ENCODE results near the gene BCAN.

Gene BCAN

DNA sequence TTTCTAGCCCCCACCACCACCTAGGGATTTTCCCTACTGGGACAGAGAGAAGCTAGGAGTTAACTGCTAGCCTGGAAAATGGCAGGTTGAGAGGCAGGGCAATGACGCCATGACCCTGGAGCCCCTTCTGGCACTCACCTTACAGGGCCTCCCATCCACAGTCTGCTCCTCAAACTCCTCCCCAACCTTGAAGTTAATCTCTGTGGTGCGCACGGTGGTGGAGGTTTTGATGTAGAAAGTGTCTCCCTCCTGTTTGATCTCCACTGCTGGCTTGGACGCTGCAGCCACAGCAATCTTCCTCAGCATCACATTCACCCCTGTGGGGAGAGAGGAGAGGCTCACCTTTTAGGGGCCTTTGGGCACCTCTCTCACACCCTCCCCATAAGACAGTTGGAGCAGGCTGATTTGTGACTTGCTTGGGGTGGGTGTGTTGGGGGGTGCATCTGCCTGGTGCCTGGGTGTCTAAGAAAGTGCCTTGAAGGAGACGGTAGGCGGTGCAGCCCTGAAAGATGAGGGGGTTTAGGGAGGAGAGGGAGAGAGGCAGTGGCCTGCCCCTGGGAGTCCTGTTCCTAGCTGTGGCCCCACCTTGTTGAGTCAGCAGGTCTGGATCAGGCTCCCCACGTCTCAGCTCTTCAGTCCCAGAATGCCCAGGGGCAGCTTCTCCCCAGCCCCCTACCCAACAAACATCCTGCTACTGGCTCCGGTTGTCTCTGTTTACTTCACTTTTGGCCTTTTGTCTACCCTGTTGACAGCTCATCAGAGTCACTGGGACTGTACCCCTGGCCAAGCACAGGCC lies 59.0 kb downstream of the BCAN start:
- no peak for DNase-seq

DNA sequence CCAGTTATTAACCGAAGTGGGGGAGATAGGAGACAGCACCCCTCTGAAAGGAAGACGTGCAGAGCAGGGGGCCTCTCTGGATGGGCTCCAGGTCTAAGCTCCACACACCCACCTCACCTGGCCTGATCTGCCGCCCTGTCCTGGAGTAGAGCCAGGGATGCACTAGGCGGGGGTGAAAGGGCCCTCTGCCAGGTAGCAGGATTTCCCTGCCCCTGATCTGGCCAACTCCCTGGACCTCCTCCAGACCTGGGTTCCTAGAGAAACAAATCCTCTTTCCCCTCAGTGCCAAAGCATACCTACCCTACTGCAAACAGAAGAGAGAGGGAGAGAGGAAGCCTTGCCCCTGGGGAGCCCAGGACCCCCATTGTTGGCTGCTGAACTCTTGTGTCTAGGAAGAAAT lies 61.4 kb downstream of the BCAN start:
- no peak for DNase-seq

DNA sequence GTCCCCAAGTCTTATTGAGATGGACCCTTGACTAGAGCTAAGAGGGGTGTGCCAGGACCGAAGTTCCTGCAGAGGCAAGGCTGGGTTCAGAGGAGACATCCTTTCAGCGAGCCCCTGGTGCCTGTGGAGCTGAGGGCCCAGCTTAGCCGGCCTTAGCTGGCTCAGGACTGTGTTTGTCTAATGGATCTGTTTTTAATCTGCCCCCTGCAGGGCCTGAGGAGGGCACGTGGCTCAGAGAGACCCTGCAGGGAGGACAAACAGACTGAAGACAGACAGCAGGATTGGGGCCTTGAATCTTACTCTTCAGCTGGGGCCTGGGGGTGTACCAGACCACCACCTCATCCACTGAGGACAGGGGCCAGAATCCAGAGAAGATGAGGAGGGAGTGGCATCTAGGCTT lies 61.8 kb downstream of the BCAN start:
- no peak for DNase-seq

DNA sequence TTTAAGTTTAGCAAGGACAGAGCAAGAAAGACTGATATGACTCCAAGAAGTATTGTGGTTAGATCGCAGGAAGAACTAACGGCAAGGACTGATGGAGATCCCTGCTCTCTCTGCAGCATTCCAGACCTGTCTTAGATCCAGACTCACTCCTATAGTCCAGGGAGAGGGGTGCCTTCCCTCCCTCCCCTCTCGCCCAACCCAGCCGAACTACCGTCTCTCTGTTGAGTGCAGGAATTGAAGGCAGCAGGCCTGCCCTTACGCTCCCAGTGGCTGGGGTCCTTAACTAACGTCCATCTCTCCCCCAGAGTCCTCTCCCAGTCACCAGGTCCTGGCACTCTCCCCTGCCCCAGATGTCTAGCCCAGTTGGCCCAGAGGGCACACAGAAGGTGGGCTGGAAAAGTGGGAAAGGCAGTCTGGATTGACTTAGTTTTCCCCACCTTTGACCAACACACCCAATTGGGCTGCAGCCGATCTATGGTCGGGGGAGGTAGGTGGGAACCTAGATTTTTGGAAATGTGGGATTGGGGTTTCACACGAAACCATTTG lies 62.3 kb downstream of the BCAN start:
- no peak for DNase-seq

DNA sequence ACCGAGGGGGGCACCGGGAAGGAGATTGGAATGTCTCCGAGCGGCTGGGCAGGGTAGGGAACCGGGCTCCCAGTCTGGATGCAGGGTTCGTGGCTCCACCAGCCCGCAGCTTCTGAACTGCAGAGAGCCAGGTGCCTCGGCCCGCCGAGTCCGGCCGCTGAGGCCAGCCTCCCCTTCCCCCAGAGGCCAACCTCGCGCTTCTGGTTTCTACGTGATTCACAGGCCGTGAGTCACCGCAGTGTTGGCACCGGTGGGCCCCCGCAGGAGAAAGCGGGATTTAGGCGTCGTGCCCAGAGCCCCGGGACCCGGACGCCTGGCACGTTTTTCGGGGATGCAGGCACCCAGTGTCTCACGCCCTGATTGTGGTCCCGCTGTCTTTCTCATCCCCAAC lies 63.0 kb downstream of the BCAN start:
- DNase-seq = no peak

DNA sequence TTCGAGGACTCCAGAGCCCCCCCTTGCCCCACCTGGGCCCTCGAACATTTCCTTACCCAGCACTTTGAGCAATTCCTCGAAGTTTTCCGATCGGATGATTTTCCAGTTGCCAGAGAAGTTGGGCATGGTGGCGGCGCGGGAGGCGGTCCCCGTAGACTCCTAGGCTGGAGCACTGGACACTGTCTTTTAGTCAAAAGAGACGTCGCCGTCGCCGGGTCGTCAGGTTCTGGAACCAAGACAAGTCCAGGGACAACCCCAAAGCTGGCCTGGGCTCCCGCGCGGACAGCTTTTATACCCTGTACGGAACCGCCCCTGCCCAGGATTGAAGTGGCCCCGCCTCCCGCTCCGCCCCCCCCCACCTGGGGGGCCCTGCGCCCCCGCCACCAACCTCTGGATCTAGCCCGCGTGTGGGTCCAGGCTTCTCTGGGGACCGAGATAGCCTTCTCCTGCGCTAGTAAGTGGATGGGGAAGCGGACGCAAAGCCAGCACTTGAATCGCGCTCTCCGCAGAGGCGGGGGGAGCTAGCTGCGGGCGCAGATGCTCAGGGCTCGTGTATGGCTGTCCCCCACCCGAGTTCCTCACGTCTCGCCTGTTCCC lies 63.5 kb downstream of the BCAN start, which contains the start of gene CRABP2:
Gene CRABP2 (minus strand): TSS at position 263 of the 597 bp plus-strand sequence. CDS start 137 bp downstream, at position 126.
- peak; percentile 52 for DNase-seq

DNA sequence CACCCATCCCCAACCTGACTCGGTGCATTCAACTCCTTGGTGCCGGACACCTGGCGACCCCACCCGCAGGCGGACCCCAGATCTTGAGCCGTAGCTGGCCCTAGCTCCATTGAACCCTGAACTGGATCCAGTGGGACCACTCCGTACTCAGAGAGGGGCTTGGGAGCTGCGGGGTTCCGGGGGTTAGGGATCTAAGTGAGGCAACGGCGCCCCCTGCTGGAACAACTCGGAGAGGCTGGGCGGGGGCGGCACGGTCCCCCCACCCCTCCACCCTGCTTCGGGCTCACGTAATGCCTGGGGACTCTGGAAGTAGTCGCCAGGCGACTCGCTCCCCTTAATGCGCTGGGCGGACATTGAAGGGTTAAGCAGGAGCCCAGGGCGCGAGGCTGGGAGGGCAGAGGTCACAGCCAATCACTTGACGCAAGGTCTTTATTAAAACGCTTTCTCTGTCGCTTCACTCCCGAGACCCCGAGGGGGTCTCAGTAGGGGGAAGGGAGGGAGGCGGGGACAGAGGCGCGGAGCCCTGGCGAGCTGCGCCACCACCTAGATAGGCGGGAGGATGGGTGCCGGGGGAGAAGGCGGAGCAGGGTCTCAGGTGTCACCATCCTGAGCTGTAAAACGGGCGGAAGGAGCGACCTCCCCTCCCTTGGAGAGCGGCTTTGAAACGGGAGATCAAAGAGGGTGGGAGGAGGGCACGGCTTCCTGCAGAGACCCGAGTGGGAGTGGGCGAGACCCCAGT lies 64.2 kb downstream of the BCAN start:
- peak; percentile 71 for DNase-seq

DNA sequence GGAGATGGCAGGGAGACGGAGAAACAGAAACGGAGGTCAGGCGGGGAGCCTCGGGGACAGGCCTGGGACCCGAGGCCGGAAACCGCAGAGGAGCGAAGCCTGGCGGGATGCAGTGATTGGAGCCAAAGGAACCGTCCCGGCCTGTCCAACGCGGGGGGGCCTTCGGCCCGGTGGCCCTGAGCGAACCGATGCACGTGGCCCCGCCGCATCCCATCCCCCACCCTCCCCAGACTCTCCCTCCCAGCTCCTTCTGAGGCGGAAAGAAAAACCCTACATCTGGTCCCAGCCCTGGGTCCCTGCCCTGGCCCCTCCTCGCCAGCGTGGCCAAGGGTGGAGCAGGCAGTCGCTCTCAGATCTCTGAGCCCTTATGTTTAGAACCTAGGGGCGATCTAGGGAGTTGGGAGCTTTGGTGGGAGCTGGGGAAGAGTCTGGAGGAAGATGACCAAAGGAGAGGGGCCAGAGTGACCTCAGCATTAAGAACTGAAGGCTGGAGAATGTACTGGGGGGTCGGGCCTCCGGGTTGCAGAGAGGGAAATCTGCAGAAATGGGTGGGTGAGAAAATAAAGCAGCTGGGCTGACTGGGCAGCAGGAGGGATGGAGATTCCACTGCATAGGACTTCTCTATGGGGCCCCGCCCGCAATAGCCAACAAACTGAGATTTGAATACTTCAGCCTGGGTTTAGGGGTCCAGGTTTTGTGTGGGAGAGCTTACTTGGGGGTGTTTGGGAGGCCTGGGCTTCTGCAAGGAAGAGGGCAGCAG lies 64.9 kb downstream of the BCAN start:
- DNase-seq = peak; percentile 35

DNA sequence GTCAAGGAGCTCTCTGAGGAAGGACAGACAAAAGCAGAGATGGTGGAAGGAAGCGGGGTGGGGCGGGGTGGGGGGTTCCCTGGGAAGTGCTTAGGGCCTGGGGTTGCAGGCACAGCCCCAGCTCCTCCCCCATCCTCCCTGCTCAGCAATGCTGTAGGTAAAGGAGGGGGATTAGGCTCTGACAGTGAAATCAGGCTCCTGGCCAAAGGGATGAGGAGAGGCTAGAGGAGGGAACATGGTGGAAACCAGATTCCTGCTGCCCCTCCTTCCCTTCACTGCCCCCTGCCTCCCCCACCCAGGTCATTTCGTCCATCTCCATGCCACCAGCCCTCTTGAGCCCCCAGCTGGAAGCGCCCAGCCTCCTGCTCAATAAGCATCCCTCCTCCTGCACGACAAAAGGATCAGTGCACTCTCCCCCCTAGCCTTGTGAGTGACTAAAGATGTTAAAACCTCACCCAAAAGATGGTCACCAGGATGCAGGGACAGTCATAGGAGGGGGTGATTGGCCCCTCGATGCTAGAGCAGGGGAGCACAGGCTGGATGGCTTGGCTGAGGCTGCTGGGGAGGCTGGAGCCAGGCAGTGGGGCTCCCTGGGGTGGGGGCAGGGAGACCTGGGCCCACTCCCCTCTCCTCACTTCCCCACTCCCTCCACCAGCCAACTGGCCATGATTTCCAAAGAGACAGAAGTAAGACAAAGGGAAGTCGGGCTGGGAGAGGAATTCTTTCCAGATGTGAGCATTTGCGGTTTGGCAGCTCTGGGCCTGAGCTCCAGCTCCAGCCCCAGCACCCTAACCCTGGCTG lies 65.7 kb downstream of the BCAN start:
- no peak for DNase-seq

DNA sequence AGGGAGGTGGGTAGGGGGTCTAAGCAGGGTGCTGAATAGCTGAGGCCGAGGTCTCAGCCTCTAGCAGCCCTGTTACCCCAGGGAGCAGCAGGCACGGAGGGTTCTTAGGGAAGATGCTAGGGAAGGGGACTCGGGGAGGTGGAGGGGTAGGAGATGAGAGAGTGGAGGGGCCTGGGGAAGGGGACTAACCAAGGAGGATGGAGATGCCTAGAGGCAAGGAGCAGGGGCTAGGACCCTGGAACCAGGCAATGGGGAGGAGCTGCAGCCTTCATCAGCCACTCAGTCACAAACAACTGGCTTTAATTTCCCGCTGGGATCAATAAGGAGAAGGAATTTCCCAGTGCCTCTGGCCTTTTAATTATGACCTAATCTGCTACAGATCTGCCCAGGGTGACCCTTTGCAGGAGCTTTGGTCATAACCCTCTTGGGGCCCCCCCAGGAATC lies 66.3 kb downstream of the BCAN start:
- no peak for DNase-seq

DNA sequence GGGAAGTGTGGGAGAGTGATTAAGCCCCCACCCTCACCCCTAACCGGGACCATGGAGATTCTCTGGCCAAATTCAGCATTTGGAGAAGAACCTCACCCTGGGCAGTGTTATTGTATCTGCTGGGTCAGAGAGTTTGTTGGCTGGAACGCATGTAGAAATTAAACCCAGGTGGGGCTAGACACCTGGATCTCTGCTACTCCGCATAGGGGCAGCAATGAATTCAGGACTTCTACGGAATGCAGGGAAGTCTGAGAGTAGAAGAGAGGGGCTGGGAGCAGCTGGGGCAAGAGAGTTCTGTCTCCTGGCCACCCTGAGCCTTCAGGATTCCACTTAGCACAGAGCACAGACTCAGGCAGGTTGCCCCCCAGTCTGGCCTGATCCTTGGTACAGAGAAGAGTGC lies 67.1 kb downstream of the BCAN start:
- DNase-seq = no peak

Measured in hematopoietic multipotent progenitor cell treated with erythropoietin and hydrocortisone succinate and interleukin-3 and kit ligand, for 4 days (in vitro differentiated cells).